H1 (cell line): ENCODE measurements around the gene EPHA8. TPM values are rescaled to one million over a fixed set of nuclear protein-coding genes. Genes with fewer than 3 reads are reported as not detected.

Experiments used
- CBX5 ChIP-seq: fragments of 300-800, 300-1000 bp; sonication (generic); IDR thresholded peaks from 2 replicates; pipeline ENCODE4 v1.7.1; 2016; ENCODE audit warnings: antibody characterized with exemption, low read length, low read depth
- POLR2AphosphoS5 ChIP-seq: IDR thresholded peaks from 2 replicates; pipeline ENCODE4 v1.6.1; 2011; ENCODE audit warnings: low read depth, low read length
- SIN3A ChIP-seq, 2 experiments: IDR thresholded peaks in 1 of 2; conservative IDR thresholded peaks in 1 of 2; 2 replicates each; pipeline ENCODE4 v1.6.1; 2011 to 2012; ENCODE audit warnings: low read length in 2 of 2, improper control_type of control experiment in 1 of 2, low read depth in 1 of 2, mild to moderate bottlenecking in 1 of 2
- TAF7 ChIP-seq: optimal IDR thresholded peaks from 2 replicates; pipeline ENCODE3; 2011; ENCODE audit warnings: low read depth, mild to moderate bottlenecking, inconsistent platforms, low read length, moderate library complexity, borderline replicate concordance
- polyA plus RNA-seq, 7 experiments: library from polyadenylated mRNA; depleted of rRNA in 3 of 7; stranded (reverse) in 5 of 7; unstranded in 2 of 7; fragments of >200 nt in 5 of 7; fragments of 200-250 nt in 2 of 7; gene quantifications; 1 replicate in 5 of 7; 2 replicates in 1 of 7; 4 replicates in 1 of 7; pipeline versions ENCODE4 v1.2.1 to v1.2.3, GENCODE V29; 2011 to 2013; ENCODE audit warnings: missing spikeins in 2 of 7, mixed read lengths in 2 of 7
- total RNA-seq: library from RNA; stranded (reverse); fragmentation: NEBNext Ultra II Directional; extraction: Animal tissue kit (Norgen Biotek cat#: 25700); gene quantifications from 2 replicates; pipeline ENCODE4 v1.2.1, GENCODE V29; 2021
- TF ChIP-seq, protein P1 (sequence below): fragments of 300-600 bp; sonication (generic); IDR thresholded peaks from 2 replicates; pipeline ENCODE4 v1.7.1; 2012; ENCODE audit warnings: low read length, moderate library complexity, mild to moderate bottlenecking, inconsistent platforms; ENCODE audit not compliant: insufficient replicate concordance

The EPHA8 gene
- total and polyA plus RNA-seq, 2 of the 8 experiments (the other 6 are each of a cell fraction or from before 2014, with no cell fraction given): 4.0 to 8.4 TPM

DNA sequence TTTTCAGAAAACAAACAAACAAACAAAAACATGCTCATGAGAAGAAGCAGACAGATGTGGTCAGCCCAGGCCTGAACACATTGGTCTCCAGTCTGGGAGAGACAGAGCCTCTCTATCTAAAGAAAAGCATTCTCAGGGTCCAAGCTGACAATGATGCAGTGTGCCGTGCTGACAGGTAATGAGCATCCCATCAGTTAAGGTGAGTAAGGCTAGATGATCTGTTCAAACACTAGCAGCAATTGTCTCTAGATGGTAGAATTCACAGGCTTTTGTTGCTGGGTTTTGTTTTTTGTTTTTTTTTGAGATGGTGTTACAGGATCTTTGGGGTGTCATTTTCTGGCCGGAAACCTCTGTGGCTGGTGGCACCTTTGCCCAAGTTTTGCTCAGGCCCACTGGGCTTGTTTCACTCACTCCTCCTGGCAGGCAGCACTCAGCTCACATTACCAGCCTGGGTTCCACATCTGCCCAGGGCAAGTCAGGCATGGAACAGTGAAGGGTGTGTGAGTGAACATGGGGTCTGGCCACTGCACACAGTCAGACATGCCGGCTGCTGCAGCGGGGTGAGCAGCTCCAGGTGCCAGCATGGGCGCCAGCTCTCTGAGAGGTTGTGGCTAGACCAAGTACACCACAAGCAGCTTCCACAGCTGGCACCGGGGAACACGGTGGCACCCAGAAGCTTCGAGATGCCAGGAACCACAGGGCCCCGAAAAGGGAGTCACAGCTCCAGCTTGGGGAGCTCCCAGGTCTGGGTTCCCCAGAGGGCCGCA is 70.6 kb downstream of the EPHA8 start (continued):
- TF ChIP-seq, protein P1, sequence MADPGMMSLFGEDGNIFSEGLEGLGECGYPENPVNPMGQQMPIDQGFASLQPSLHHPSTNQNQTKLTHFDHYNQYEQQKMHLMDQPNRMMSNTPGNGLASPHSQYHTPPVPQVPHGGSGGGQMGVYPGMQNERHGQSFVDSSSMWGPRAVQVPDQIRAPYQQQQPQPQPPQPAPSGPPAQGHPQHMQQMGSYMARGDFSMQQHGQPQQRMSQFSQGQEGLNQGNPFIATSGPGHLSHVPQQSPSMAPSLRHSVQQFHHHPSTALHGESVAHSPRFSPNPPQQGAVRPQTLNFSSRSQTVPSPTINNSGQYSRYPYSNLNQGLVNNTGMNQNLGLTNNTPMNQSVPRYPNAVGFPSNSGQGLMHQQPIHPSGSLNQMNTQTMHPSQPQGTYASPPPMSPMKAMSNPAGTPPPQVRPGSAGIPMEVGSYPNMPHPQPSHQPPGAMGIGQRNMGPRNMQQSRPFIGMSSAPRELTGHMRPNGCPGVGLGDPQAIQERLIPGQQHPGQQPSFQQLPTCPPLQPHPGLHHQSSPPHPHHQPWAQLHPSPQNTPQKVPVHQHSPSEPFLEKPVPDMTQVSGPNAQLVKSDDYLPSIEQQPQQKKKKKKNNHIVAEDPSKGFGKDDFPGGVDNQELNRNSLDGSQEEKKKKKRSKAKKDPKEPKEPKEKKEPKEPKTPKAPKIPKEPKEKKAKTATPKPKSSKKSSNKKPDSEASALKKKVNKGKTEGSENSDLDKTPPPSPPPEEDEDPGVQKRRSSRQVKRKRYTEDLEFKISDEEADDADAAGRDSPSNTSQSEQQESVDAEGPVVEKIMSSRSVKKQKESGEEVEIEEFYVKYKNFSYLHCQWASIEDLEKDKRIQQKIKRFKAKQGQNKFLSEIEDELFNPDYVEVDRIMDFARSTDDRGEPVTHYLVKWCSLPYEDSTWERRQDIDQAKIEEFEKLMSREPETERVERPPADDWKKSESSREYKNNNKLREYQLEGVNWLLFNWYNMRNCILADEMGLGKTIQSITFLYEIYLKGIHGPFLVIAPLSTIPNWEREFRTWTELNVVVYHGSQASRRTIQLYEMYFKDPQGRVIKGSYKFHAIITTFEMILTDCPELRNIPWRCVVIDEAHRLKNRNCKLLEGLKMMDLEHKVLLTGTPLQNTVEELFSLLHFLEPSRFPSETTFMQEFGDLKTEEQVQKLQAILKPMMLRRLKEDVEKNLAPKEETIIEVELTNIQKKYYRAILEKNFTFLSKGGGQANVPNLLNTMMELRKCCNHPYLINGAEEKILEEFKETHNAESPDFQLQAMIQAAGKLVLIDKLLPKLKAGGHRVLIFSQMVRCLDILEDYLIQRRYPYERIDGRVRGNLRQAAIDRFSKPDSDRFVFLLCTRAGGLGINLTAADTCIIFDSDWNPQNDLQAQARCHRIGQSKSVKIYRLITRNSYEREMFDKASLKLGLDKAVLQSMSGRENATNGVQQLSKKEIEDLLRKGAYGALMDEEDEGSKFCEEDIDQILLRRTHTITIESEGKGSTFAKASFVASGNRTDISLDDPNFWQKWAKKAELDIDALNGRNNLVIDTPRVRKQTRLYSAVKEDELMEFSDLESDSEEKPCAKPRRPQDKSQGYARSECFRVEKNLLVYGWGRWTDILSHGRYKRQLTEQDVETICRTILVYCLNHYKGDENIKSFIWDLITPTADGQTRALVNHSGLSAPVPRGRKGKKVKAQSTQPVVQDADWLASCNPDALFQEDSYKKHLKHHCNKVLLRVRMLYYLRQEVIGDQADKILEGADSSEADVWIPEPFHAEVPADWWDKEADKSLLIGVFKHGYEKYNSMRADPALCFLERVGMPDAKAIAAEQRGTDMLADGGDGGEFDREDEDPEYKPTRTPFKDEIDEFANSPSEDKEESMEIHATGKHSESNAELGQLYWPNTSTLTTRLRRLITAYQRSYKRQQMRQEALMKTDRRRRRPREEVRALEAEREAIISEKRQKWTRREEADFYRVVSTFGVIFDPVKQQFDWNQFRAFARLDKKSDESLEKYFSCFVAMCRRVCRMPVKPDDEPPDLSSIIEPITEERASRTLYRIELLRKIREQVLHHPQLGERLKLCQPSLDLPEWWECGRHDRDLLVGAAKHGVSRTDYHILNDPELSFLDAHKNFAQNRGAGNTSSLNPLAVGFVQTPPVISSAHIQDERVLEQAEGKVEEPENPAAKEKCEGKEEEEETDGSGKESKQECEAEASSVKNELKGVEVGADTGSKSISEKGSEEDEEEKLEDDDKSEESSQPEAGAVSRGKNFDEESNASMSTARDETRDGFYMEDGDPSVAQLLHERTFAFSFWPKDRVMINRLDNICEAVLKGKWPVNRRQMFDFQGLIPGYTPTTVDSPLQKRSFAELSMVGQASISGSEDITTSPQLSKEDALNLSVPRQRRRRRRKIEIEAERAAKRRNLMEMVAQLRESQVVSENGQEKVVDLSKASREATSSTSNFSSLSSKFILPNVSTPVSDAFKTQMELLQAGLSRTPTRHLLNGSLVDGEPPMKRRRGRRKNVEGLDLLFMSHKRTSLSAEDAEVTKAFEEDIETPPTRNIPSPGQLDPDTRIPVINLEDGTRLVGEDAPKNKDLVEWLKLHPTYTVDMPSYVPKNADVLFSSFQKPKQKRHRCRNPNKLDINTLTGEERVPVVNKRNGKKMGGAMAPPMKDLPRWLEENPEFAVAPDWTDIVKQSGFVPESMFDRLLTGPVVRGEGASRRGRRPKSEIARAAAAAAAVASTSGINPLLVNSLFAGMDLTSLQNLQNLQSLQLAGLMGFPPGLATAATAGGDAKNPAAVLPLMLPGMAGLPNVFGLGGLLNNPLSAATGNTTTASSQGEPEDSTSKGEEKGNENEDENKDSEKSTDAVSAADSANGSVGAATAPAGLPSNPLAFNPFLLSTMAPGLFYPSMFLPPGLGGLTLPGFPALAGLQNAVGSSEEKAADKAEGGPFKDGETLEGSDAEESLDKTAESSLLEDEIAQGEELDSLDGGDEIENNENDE: no peak
- TF ChIP-seq POLR2AphosphoS5 (no peak), SIN3A (conservative IDR thresholded peaks at IDR 0.05 in 1 of 2, IDR thresholded peaks at IDR 0.05 in 1 of 2; ENCODE audit: low read depth in 1 of 2, low read length in 2 of 2) (no peak), TAF7 (no peak), CBX5 (no peak)
